ENCODE results near the gene ZDHHC18.
"Not testable (repeated sequence)": the region's sequence is repeated elsewhere in the genome, so short reads cannot be mapped to it uniquely, and the experiment has no call there.

ZDHHC18 gene

DNA sequence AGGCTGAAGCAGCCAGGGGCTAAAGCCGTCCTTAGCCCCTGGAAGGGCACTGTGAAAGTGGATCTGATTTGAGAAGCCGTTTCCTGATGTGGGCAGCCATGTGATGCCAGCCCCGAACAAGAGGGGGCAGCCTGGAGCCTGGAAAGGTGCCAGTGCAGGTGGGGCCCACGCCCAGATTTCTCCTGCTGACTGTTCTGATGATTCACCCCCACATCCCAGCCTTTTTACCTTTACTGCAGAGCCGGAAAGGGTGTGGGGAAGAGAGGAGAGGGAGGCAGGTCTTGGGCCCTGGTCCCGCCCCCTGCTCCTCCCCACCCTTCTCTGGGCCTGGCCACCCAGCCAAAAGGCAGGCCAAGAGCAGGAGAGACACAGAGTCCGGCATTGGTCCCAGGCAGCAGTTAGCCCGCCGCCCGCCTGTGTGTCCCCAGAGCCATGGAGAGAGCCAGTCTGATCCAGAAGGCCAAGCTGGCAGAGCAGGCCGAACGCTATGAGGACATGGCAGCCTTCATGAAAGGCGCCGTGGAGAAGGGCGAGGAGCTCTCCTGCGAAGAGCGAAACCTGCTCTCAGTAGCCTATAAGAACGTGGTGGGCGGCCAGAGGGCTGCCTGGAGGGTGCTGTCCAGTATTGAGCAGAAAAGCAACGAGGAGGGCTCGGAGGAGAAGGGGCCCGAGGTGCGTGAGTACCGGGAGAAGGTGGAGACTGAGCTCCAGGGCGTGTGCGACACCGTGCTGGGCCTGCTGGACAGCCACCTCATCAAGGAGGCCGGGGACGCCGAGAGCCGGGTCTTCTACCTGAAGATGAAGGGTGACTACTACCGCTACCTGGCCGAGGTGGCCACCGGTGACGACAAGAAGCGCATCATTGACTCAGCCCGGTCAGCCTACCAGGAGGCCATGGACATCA, 36.5 kb downstream of the ZDHHC18 start, which contains the start of gene SFN:
Gene SFN, plus strand, starts transcription at position 369 of the 904 bp plus-strand sequence. Its CDS starts 64 bp downstream, at position 433.
- DNase-seq: no peak

DNA sequence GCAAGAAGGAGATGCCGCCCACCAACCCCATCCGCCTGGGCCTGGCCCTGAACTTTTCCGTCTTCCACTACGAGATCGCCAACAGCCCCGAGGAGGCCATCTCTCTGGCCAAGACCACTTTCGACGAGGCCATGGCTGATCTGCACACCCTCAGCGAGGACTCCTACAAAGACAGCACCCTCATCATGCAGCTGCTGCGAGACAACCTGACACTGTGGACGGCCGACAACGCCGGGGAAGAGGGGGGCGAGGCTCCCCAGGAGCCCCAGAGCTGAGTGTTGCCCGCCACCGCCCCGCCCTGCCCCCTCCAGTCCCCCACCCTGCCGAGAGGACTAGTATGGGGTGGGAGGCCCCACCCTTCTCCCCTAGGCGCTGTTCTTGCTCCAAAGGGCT, 37.2 kb downstream of the ZDHHC18 start:
- DNase-seq: no peak

DNA sequence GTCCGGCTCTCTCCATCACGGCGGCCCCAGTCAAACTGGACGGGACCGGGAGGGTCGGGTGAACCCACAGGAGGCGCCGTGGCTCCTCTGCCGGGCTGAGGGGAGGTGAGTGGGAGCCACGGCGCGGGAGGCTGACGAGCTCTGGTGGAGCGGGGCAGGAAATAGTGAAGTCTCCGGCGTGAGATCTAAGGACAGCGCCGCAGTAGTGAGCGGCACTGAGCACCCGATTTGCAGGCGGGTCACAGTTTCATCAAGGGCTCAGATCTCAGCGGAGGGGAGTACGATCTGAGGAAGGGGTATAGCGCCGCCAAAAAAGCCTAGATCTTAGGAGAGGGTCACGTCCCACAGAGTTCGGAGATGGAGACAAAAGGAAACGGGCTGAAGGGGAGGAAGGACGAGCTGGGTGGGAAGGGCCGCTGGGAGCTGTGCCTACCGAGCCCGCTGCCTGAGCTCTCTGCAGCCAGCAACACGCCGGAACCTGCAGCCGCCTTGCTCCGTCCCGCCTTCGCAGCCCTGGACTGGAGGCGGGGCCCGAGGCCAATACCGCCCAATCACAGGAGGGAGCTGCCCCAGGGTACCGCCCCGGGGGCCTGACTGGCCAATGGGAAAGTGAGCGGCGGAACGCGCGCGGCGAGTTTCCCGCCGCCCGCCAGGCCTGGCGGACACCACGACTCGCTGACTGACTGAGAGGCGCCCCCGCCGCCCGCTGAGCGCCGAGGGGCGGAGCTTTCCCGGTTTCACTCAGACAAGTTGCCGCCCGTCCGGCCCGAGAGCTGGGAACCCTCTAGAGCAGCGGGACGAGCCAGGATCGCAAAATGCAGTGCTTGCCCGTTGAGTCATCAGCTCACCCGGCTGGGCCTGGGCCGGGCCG, 38.4 kb downstream of the ZDHHC18 start:
- DNase-seq: peak; percentile 93 to 94

DNA sequence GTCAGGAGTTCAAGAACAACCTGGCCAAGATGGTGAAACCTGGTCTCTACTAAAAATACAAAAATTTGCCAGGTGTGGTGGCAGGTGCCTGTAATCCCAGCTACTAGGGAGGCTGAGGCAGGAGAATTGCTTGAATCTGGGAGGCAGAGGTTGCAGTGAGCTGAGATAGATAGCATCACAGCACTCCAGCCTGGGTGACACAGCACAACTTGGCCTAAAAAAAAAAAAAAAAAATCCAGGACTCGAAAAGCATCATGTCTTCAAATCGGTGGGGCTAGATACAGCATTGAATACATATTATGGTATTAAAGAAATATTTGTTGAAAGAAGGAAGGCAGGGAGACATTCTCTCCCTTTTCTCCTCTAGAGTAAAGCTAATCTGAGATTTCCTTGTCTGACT, 46.6 kb downstream of the ZDHHC18 start:
- not testable (repeated sequence) for DNase-seq

DNA sequence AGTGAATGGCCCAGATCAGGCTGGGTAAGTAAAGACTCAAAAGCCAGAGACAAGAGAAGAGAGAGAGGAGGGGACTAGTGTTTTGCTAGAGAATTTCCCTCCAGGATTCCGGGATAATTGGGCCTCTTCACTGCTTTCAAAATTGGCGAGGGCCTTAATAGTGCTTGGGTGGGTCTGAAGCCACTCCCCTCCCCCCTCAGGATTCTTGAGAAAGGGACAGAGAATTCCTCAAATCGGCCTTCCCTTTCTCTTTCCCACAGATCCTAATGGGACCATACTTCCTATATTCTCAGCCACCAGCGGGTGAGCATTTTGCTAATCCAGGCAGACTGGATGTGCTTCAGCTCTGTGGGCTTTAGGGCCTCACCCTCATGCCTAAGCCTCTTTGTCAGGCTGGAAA, 48.4 kb downstream of the ZDHHC18 start:
- no peak for DNase-seq

DNA sequence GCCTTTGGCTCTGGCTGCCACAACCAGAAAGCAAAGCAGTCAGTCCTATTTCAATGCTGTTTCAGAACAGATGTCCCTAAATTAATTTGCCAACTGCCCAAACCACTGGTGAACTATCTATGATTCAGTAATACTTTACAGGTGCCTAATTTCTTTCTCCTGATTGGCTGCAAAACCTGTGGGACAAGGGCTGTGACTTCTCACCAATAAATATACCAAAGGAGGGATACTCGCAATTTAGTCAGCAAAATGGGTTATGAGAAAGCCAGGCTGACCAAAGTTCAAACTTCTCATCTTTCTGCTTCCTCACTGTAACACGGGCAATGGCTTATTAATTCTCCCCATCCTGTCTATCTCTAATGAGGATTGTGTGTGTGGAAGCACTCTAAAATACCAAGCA, 50.8 kb downstream of the ZDHHC18 start:
- DNase-seq: no peak

DNA sequence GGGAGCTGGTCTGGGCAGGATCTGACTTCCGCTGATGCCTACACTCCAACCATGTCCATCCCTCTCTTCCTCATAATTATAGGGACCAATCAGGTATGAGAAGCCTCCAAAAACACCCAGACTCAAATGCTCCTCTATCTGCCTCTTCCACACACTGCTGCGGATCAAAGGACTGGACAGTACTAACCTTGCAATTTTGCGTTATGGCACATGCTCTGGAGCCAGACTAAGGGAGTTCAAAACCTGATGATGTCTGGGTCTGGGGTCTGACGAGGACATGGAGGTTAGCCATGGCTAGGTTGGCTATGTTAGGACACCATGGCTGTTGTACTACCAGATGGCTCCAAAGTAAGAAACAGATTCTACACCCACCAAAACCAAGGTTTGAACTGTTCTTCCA, 53.3 kb downstream of the ZDHHC18 start:
- DNase-seq: no peak

DNA sequence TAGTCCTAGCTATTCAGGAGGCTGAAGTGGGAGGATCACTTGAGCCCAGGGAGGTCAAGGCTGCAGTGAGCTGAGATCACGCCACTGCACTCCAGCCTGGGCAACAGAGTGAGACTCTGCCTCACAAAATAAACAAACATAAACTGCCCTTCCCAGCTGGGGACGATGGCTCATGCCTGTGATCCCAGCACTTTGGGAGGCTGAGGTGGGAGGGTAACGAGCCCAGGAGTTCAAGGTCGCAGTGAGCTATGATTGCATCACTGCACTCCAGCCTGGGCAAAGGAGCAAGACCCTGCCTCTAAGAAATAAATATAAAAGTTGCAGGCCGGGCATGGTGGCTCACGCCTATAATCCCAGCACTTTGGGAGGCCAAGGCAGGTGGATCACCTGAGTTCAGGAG, 55.1 kb downstream of the ZDHHC18 start:
- not testable (repeated sequence) for DNase-seq

DNA sequence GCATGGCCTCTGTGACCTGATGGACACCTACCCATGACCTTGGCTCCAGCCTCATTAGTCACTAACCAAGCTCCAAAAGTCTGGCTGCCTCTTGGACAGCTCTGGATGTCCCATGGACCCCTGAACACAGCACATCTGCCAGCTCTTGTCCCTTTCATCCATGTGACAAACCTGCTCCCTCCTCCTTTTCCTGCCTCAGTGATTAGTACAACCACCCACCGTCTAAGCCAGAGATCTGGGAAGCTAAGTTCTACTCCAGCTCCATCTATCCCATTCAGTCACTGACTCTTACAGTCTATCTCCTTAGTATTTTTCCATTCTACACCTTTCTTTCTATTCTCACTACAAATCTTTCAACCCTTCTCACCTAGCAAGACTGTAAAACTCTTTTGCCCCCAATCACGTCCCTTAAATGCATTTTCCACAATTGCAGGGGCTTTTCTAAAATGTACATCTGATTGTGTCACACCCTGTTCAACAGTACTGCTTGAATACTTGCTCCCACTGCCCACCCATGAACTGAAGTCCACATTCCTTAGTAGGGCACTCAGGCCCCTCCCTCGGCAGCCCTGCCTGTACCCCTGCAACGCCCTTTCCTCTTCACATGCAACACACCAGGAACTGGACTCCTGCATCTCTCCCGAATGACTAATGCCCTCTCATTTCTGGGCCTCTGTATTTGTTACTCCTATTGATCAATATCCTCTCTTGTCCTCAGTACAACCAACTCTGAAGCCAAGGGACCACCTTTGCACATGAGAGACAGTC, 56.4 kb downstream of the ZDHHC18 start:
- no peak for DNase-seq

DNA sequence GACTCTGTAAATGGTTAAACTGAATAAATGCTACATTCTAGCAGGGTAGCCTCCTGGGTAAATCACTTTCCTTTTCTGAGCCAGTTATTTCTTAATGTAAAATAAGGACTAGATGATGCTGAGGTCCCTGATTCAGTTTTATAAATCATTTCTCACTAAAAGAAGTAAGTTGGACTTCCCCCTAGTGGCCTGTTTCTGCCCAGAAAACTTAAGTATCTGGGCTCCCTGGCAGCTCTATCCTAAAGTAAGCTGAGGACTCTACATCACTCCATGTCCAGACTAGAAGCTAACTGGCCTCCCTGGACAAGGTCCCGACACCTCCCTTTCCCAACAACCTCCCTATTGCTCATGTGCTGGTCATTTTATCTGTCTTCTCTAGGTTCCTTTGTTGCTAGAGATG, 60.6 kb downstream of the ZDHHC18 start:
- DNase-seq: peak; percentile 53 to 54

DNA sequence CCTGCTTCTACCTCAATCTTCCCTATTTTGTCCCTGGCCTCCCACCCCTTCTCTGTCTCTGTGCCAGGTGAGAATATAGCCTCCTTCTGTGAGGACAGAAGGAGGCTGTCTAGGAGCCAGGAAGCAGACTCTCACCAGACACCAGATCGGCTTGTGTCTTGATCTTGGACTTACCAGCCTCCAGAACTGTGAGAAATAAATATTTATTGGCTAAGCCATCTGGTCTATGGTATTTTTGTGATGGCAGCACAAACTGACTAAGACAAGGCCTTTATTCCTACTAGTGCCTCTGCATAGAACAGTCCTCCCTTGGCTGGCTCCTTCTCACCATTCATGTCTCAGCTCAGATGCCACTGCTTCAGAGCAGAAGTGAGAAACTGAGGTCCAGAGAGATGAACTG, 61.7 kb downstream of the ZDHHC18 start:
- DNase-seq: no peak

DNA sequence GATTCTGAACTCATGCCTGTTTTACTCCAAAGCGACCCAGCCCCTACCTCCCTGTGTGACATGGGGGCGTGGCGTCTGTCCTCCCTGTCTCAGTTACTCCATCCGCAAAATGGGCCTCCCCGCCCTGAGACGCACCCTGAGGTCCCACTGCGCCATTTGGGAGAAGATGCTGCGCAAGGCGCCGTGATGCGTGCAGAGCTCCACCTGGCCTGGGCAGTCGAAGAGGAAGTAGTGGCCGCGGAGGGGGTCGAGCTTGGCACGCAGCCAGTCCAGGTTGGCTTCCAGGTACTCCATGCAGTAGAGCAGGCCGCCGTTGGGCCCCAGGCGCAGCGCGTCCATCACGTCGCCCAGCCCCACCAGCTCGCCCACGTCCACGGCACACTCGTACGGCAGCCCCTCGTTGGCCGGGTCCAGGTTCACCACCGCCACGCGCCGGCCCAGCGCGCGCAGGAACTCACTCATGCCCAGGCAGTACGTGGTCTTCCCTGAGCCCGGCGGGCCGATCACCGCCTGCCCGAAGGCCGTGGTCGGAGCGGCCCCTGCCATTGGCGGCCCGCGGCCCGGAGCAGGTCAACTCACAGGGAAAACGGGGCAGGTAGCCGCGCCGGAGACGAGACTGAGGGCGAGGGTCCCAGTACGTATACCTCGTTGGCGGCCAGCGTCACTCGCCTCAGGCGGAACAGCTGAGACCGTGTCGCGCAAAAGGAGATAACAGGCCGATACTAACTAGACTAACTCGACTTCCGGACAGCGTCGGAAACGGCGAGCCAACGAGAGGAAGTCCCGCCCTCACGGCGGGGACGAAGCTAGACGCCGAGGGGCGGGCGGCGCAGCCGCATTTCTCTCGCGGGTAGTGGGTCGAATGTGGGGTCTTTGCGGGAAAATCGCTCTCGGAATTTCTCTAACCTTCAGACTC, 63.3 kb downstream of the ZDHHC18 start, which contains the start of gene GPN2:
Gene GPN2, minus strand, starts transcription at position 733 of the 916 bp plus-strand sequence. Its CDS starts 187 bp downstream, at position 546.
- peak; percentile 60 to 64 for DNase-seq

DNA sequence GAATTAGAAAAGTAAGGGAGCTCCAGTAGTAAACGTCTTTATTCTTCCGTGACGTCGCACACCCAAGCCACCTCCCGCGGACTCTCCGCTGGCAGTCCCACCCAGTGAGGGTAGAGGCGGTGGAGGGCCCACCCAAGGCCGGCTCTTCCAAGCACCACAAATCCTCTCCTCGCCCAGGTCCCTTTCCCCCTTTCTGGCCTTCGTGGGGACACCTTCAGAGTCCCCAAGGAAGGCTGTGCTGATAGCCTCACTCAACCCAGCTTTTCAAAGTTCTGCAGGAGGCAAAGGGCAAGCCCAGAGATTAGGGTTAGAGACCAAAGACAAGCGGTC, 63.9 kb downstream of the ZDHHC18 start:
- DNase-seq: no peak

DNA sequence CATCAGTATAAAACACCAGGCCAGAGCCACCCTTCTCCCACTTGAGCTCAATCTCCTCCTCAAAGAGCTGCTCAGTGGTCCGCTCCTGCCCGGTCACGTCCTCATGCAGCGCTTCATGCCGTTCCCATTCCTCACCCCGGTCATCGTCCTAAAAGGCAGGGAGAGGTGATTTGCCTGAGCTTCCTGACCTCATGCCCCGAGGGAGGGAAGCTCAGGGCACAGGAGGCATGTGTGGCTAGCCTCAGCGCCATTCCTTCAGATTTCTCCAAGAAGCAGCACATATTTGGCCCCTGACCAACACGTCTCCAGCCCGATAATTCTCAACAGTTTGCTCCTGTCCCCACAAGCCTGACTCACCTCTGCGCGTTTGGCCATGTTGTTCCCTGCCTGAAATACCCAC, 67.8 kb downstream of the ZDHHC18 start:
- no peak for DNase-seq

DNA sequence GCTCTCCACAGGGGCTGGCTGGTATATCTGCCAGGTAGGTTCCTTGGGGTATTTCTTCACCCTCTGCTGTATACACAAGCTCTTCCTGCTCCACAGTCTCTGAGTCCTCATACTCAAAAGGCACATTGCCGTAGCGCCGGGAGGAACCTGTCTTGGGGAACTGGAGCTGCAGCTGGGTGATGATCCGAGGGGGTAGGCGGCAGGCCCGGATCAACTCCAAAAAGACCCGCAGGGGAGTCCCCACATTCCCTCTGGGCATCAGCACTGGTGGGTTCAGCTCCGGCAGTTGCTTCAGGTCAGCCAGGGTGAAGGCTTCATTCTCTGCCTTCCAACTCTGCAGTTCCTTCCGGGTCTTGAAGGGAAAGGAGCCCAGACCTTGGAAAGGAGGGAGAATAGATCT, 70.9 kb downstream of the ZDHHC18 start:
- DNase-seq: no peak

DNA sequence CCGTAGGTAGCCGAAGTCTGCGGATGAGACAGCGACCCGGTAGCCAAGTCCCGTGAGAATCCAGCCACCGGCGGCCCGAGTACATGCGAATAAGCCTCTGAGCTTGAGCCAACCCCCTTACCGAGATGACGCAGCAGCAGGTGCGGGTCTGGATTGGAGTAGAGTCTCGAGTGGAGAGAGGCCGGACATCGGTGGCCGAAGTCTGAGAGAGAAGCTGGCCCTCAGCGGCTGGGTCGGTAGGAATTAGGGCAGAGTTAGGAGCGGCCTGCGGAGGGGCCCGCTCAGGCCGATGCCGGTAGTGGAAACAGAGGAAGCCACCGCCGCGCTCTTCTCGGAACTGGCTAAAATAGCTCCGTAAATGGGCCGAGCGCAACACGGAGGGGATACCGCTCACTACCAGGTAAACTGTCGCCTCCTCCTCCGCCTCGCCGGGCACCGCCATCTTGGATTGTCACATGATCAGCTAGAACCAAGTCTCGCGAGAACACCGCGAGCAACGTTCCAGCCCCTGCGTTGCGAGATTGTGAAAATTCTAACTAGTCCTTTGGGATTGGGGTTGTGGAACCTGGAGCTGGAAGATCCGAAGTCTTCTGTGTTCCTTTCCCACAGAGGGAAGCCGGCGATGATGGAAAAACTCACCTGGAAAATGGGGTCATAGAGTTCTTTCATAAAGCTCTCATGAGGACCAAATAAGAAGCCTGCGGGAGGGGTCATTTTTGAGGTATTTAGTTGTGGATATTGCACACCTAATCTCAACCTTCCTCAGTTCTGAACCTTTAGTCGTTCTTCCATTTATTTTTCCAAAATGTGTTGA, 73.7 kb downstream of the ZDHHC18 start, which contains the start of gene GPATCH3:
Gene GPATCH3, minus strand, starts transcription at position 467 of the 814 bp plus-strand sequence. Its CDS starts 25 bp downstream, at position 442.
- peak; percentile 65 to 78 for DNase-seq

DNA sequence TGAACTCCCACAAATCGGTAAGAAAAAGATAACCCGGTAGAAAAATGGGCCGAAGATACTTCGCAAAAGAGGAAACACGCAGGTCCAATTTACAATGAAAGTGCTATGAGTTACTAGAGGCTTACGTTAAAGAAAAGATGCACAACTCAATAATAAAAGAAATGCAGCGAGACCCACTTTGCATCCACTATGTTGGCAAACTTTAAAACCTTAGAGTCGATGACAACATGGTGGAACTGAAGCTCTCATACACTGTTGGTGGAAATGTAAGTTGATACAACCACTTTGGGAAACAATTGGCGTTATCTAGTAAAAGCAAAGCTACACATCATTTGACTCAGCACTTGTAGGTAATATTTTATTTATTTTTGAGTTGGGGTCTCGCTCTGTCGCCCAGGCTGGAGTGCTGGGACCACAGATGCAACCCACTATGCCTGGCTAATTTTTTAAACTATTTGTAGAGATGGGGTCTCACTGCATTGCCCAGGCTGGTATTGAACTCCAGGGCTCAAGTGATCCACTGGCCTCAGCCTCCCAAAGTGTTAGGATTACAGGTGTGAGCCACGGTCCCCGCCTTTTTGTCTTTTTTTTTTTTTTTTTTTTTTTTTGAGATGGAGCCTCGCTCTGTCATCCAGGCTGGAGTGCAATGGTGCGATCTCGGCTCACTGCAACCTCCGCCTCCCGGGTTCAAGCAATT, 74.5 kb downstream of the ZDHHC18 start:
- DNase-seq: no peak

Measured in AML-193 (cell line).